GM12864 (cell line): ENCODE measurements around the gene DNAJB14.

Source experiments
- DNase-seq: peaks from one replicate; pipeline ENCODE4 v3.0.0-alpha.2; 2011; ENCODE audit warnings: low read depth
- H3K4me3 ChIP-seq: 2 replicates; pipeline ENCODE4 v1.5.1; 2011; ENCODE audit warnings: mild to moderate bottlenecking, low read depth, low read length, control low read depth
- CTCF ChIP-seq: IDR thresholded peaks from 2 replicates; pipeline ENCODE4 v1.5.1; 2011; ENCODE audit warnings: low read depth, mild to moderate bottlenecking, moderate library complexity, low read length, control low read depth, inconsistent platforms; ENCODE audit errors: missing control alignments

Gene DNAJB14

GRCh38 chr4:99846891-99847290 lies 99.5 kb downstream of the DNAJB14 start:
- DNase-seq, result no peak
- TF ChIP-seq CTCF, result no peak
- H3K4me3 ChIP-seq, result no peak overlapping the region; the same call in 1 of the 2 replicates
